GM21423 (cell line): ENCODE data around the gene CRYBB3.
"Not testable (repeated sequence)": the region's sequence is repeated elsewhere in the genome, so short reads cannot be mapped to it uniquely, and the experiment has no call there.

Experiments used
- ATAC-seq: cut with Tn5 transposase; IDR thresholded peaks from one replicate; pipeline ENCODE4 v1.9.1; 2021; ENCODE audit warnings: mild to moderate bottlenecking, moderate library complexity; ENCODE audit not compliant: unreplicated experiment

Gene CRYBB3

DNA sequence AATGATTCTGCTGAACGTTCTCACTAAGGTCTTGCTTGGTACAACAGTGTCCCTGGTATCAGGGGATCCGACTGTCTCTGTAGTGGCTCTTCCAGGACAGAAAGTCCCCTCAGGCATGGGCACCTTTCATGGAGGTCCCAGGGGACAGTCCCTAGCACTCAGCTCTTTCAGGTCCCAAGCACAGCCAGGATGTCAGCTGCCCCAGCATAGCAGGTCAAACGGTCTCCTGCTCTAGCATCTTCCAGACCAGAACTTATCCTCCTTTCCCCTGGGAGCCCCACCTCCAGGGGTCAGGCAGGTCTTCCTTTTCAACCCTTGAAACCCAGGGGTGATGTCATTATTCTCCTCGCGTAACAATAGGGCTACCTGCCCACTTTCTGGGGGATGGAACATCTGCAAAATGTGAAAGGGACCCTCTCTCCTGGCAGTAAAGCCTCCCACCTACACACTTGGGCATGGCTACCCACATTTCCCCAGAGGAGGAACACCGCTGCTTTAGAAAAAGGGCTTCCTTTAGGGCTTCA lies 24.7 kb upstream of the CRYBB3 start:
- ATAC-seq = no peak

DNA sequence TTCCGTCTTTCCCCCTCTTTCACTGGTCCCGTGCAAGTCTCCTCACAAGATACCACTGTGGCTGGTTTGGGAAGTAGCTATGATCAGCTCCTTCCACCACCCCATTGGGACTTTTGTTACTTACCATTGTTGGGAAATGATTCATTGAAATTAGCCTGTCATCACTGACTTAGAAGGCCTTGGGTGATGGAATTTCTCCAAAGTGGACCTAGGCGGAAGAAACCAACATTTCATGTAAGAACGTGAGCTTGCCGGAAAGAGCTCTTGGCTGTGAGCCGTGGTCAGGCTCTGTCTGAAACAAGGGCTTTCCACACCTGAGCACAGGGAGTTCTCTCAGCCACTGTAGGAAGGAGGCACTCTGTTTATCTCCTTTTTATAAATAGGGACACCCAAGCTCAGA lies 23.5 kb upstream of the CRYBB3 start:
- ATAC-seq = no peak

DNA sequence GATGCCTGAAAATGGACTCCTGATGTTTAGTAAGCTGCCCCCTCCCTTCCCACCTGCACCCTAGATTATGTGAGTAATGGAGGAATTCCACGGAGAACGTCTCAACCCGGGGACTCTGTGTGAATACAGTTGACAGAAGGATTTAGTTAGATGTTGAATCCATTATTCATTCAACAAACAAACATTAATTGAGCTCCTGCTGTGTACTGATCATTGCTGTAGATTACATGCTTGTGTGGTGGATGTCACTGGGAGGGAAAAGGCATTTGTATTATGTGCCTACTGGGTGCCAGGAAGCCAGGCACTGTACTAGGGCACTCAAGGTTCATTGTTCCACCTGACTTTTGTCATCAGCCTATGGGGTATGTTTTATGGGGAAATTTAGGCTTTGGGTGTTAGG lies 22.9 kb upstream of the CRYBB3 start:
- ATAC-seq = no peak

DNA sequence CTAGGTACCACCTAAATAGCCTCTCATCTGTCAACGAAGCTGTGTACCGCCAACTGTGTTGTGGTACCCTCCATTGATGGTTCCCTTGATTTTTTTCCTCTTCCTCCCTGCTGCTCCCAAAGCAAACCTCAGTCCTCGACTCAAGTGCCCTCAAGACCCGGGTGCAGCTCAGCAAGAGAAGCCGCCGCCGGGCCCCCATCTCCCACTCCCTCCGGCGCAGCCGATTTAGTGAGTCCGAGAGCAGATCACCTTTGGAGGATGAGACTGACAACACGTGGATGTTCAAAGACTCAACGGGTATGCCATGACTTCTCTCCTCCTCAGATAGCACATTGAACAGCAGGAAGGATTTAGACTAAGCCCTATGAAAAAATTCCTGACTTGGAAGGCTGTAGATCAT lies 22.4 kb upstream of the CRYBB3 start:
- no peak for ATAC-seq

DNA sequence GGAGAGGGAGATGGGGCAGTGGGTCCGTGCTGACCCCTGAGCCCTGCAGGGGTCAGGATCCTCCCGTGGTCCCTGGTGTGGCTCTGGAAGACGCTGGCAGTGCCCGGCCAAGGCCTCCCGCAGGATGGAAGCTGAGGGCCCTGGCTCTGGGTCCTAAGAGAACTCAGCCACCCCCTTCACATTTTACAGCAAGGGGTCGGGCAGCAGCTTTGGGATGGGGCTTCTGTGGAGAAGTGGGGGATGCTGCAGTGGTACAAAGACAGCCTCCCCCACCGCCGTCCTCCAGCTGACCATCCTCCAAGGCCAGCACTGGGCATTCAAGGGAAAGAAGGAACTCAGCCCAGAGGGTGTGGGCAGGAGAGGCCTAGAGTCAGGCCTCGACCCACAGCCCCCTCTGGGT lies 21.8 kb upstream of the CRYBB3 start:
- ATAC-seq = no peak

DNA sequence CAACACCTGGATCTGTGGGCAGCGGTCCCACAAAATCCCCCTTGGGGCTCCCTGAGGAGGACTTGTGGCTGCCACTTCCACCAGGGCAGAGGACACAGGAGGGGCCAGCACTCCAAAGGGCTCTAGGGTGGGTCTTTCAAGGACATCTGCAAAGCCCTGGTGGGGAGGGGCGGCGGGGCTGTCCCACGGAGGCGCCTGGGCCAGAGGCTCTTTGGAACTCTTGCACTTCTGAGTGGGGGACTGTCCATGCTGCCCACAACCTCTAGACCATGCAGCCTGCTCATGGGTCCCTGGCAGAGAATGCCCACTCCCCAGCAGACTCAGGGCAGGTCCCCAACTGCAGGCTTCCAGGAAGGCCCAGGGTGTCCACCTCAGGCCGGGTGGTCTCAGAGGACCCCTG lies 21.3 kb upstream of the CRYBB3 start:
- ATAC-seq = not testable (repeated sequence)

DNA sequence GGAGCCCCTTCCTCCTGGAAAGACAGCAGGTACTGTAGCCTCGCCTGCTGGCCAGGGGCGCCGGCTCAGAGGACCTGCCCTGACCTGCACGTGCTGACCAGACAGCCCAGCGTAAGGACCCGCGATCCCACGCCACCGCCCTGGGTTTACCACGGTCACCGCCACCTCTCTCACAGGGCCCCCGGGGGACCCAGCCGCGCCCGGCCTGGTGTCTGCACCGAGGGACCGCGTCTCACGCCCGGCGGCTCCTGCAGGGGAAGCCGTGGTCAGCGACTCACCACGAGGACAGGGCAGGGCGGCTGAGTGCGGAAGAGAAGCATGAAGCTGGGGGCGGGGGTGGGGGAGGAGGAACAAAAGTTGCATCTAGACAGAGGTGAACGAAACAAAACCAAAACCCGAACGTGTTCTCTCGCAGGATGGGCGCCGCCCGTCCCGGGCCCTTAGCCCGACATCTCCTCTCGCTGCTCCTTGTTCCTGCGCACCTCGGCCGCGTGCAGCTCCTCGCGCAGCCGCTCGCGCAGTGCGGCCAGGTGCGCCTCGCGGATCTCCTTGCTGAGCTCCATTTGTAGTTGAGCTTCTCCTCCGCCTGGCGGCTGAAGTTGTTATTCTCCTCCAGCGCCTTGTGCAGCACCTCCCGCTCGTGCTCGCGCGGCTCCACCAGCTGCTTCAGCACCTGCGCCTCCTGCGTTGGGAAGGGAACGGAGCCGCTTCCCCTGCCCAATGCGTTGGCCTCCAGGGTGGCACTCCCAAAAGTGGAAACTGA lies 20.6 kb upstream of the CRYBB3 start:
- not testable (repeated sequence) for ATAC-seq

DNA sequence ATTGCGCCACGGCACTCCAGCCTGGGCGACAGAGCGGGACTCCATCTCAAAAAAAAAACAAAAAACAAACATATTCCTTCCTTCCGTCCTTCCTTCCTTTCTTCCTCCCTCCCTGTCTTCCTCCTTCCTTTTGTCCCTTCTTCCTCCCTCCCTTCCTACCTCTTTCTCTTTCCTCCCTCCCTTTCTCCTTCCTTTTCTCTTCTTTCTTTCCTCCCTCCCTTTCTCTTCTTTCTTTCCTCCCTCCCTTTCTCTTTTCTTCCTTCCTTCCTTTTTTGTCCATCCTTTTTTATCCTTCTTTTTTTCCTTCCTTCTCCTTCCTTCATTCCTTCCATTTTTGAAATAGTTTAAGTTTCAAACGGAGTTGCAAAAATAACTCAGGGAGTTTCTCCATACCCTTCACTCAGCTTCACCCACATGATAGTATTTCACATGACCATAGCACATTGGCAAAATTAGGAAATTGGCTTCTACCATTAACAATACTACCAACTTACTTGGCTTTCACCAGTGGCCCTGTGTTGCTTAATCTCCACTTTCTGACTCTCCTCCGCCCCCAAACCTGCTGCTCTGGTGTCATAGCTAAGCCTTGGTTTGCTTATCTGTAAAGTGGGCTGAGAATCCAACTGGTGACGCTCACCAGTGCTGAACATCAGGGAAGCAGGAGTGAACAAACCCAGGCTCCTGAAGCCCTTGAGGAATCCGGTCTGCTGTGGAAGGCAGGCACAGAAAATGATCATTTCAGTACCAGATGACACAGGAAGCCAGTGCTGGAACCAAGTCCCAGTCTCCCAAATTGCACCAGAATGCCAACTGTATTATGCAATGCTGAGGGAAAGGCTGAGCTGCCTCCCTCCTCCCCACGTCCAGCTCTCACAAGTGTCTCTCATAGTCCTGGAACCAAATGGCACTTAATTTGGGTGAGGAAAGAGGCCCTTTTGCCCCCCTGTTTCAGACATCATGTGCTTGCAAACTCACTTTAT lies 17.2 kb upstream of the CRYBB3 start:
- ATAC-seq = no peak

DNA sequence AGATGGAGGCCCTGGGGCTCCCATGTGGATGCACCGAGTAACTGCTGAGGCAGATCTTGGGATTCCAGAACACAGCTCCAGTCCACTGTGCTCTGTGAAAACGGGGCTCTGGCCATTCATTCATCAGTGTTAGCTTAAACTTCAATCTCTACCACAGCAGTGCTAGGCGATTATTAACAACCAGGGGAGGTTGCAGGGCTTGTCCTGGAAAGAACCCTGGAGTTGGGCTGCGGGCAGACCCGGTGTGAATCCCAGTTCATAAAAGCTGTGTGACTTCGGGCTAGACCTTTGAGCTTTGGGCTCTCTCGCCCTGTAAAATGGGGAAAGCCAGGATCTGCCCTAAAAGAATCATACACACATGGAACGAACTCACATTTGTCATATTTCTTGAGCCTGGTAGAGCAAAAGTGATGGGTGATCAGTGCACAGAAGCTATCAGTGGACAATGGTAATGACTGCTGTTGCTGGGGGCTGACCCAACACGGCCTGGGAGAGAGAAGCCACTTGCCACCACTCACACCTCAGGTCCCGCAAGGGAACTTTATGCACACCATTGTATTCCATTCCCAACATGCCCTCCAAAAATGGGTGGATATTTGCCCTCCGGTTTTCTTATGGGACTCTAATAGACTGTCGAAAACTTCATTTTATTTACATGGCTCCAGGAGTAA lies 15.6 kb upstream of the CRYBB3 start:
- no peak for ATAC-seq

DNA sequence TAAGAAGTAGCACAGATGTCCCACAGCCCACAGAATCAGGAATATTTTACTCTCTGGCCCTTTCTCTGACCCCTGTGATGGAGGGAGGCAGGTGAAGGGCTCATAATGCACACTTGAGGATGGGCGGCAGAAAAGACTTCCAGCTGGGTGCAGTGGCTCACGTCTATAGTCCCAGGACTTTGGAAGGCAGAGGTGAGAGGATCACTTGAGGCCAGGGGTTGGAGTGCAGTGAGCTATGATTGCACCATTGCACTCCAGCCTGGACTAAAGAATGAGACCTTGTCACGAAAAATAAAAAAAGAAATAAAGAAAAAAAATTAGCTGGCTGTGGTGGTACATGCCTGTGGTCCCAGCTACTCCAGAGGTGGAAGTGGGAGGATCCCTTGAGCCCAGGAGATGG lies 13.5 kb upstream of the CRYBB3 start:
- no peak for ATAC-seq

DNA sequence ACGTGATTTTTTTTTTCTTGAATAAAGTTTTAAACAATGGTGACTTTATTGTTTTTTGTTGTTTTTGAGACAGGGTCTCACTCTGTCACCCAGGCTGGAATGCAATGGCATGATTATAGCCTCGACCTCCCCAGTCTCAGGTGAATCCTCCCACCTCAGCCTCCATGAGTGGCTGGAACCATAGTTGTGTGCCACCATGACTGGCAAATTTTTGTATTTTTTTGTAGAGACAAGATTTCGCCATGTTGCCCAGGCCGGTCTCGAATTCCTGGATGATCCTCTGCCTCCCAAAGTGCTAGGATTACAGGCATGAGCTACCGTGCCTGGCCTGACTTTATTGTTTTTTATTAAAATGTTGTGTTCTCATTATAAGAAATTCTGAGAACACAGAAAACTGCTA lies 12.2 kb upstream of the CRYBB3 start:
- no peak for ATAC-seq

DNA sequence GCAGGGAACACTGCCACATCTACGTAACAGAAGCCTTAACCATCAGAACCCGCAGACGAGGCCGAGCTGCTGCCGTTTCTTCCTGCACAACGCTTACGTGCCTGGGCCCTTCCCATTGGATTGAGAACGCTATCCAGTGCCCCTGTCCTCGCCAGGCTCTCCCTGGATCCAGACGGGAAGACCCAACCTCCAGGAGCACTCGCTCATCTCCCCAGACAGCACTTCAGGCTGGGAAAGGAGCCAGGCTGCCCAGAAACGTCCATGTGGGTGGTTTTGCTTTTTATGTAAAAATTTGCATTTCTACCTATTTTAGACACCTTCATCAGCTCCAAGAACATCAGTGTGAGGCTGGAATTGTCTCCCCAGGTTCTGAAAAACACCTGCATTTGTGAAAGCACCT lies 7.3 kb upstream of the CRYBB3 start:
- no peak for ATAC-seq

DNA sequence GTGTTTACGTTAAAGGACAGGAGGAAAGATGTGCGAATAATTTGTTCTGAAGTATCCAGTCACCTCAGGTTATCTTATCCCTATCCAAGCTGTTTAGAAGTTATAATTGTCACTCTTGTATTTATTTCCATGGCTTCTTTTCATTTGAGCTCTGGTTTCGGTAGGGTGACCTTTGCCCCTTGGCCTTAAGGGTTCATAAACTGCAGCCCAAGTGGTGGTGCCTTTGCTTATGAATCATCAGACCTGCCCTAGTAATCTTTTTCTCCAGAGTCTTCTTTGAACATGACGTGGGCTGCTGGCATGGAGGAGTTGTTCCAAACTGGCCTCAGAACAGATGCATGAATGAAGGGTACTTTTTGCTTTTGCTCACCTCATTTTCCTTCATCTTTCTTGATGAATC lies 6.5 kb upstream of the CRYBB3 start:
- no peak for ATAC-seq

DNA sequence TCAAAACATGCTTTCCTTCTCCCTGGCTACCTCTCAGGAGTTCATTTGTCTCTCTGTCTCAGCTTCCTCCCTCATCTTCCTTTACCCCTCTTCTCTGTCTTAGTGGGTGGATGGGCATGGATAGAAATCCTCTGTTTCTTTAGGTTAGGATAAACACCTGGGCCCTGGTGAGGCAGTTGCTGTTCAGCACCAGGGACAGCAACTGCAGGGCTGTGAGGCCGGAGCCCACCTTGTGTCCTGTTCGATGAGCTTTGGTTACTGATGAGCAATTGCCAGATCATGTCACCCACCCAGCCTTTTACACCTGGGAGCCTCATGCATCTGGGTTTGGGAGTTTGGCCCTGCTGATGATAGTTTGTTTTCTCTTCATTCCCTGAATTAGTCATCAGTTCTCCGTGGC lies 6.1 kb upstream of the CRYBB3 start:
- ATAC-seq = no peak

DNA sequence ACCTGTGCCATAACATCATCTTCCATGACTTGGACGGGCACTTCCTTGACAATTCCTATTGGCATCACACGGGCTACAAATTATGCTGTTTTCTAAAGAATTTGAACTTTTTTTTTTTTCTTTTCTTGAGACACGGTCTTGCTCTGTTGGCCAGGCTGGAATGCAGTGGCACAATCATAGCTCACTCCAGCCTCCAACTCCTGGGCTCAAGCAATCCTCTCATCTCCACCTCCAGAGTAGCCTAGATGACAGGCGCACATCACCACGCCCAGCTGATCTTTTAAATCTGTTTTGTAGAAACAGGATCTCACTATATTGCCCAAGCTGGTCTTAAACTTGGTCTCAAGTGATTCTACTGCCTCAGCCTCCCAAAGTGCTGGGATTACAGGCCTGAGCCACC lies 3.3 kb upstream of the CRYBB3 start:
- ATAC-seq = no peak

DNA sequence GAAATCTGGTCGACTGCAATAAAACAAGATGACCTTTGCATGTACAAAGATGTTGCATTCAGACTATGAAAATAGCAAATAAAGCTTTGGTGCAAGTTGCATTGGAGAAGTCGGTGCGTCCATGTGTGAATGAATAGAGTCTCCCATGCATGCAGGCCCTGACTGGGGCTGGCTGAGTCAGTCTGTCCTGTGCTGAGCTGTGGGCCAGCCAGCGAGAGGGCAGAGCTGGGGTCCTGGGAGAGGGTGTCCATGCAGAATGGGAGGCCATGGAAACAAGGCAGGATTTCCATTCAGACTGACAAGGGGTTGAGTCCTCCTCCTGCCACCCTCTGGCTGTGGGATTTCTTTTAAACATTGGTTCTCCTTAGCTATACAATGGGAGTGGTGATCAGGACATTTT lies 2.3 kb upstream of the CRYBB3 start:
- no peak for ATAC-seq

DNA sequence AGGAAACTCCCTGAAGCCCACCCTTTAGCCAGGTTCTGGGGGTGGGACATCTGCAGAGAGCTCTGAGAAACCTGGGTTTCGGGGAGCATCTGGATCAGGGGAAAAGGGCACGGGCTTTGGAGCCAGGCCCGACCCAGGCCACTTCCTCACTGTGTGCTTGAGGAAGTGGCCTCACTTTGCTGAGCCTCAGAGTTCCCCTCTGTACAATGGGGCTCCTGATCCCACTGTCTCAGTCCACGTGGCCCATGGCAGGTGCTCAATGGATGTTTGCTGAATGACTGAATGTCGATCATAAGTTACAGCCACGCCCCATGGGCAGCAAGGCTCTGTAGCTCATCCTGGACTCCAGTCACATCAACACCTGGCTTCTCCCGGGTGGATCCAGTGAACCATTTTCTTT lies 1.3 kb downstream of the CRYBB3 start:
- no peak for ATAC-seq

DNA sequence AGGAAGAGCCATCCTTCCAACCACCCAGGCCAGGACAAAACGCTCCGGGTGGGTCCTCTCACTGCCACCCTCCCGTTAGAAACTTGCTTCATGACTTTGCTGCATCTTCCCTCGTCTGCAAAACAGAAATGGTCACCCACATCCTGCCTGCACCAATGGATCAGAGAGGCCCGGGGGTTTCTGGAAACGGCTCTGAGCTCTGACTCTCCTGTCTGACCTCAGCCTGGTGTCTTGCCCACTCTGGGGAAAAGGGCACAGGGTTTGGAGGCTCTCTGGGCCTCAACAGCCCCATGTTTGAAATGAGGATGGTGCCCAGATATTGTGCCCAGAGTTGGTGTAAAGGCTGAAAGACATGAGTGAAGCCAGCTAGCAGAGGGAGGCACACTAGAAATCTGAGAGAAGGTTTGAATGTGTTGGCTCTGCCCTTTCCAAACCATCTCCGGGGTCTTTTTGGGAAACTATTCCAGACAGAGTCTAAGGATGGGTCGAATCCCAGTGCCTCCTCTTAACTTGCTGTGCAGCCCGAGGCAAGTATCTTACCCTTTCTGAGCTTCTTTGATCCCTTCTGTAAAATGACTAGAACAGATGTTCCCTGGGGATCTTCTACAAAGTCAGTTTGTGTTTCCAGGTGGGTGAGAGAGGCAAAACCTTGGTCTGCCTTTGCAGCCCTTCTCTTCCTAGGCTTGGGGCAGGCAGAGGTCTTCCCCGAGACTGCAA lies 2.1 kb downstream of the CRYBB3 start:
- no peak for ATAC-seq

DNA sequence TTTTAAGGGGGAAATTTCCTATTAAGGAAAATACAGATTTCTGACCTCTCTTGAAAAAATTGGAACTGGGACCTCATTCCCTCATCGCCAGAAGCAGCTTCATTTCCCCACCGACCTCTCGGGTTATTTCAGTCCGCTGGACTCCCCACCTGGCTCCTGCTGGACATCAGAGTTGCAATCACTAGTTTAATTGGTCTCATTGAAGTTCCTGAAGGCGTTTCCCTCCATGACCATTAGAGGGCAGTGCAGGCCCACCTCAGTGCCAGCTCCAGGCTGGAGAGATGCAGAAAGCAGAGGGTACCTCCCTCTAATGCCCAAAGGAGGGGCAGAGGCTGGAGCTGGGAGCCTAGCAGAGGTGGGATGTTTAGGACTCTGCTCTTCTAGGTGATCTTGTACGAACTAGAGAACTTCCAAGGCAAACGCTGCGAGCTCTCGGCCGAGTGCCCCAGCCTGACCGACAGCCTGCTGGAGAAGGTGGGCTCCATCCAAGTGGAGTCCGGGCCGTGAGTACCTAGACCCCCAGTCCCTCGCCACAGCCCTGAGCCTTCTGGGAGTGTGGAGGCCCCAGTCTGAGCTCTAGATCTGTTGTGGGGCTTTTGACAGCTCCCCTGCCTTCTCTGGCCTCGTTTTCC lies 2.7 kb downstream of the CRYBB3 start:
- ATAC-seq = no peak

DNA sequence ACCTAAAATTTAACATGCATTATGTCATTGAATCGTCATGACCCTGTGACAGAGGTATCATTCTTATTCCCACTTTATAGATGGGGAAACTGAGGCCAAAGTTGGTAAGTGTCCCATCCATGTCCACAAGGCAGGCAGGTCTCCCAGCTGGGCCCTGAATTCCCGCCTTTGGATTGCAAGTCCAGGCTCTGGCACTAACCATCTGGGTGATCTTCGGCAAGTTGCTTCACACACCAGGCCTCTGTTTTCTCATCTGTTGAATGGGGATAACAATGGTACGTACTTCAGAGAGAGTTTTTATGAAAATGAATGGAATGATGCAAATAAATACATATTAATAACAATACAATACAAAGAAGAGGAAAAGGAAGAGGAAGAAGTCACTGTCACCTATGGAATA lies 3.4 kb downstream of the CRYBB3 start:
- ATAC-seq = no peak
